HEK293T (cell line): ENCODE measurements around the gene ADCY9.

ENCODE experiments used
- BHLHE40 ChIP-seq: fragments of 450-650 bp; IDR thresholded peaks from 2 replicates; pipeline ENCODE4 v1.6.1; 2016; ENCODE audit warnings: mild to moderate bottlenecking, moderate library complexity, borderline replicate concordance
- ELF4 ChIP-seq: fragments of 450-650 bp; IDR thresholded peaks from 2 replicates; pipeline ENCODE4 v1.6.1; 2017; ENCODE audit warnings: antibody characterized with exemption
- FOXA1 ChIP-seq: fragments of 450-650 bp; IDR thresholded peaks from 2 replicates; pipeline ENCODE4 v1.6.1; 2016; ENCODE audit warnings: mild to moderate bottlenecking
- FOXK2 ChIP-seq: fragments of 450-650 bp; IDR thresholded peaks from 2 replicates; pipeline ENCODE4 v1.6.1; 2016; ENCODE audit warnings: mild to moderate bottlenecking
- FOXM1 ChIP-seq: fragments of 450-650 bp; IDR thresholded peaks from 2 replicates; pipeline ENCODE4 v1.6.1; 2017; ENCODE audit warnings: mild to moderate bottlenecking, borderline replicate concordance
- L3MBTL2 ChIP-seq: fragments of 450-650 bp; conservative IDR thresholded peaks from 2 replicates; pipeline ENCODE4 v1.6.1; 2016; ENCODE audit warnings: mild to moderate bottlenecking
- PKNOX1 ChIP-seq: fragments of 450-650 bp; IDR thresholded peaks from 2 replicates; pipeline ENCODE4 v1.6.1; 2016
- SP1 ChIP-seq: fragments of 450-650 bp; IDR thresholded peaks from 2 replicates; pipeline ENCODE4 v1.6.1; 2017
- SUZ12 ChIP-seq: fragments of 450-650 bp; IDR thresholded peaks from 2 replicates; pipeline ENCODE4 v1.6.1; 2016; ENCODE audit warnings: mild to moderate bottlenecking
- TARDBP ChIP-seq: fragments of 450-650 bp; IDR thresholded peaks from 2 replicates; pipeline ENCODE4 v1.6.1; 2016
- ZNF384 ChIP-seq: fragments of 450-650 bp; IDR thresholded peaks from 2 replicates; pipeline ENCODE4 v1.6.1; 2016

GRCh38 chr16:4082474-4083044 lies 33.7 kb downstream of the ADCY9 start:
- TF ChIP-seq PKNOX1 (no peak), ELF4 (no peak), TARDBP (no peak), FOXM1 (no peak), ZNF384 (no peak), FOXA1 (no peak), SP1 (no peak), FOXK2 (no peak), SUZ12 (no peak), BHLHE40 (no peak), L3MBTL2 (no peak)
